HepG2 (cell line): ENCODE data around the gene HS3ST3B1. TPM values are rescaled to one million over a fixed set of nuclear protein-coding genes. Genes with fewer than 3 reads are reported as not detected.

Source experiments
- ATAC-seq: fragments of 200-7000 bp; cut with Tn5 transposase; 3 replicates; pipeline ENCODE4 v1.9.1; 2020; ENCODE audit warnings: mild to moderate bottlenecking, moderate library complexity
- BruUV-seq: library from RNA; stranded (reverse); fragments of 400-500 nt; replicated peaks from 2 replicates; lab custom pipeline; 2021; lab: Mats Ljungman, UMichigan
- CTCF ChIA-PET: fragments of 300-600 bp; formaldehyde crosslinking; extraction: SDS; loops from one replicate; lab custom pipeline; 2021; ENCODE audit warnings: low total read pairs, inconsistent platforms, low intra/inter-chr PET ratio; lab: Yijun Ruan, JAX
- POLR2A ChIA-PET: fragments of 350-600 bp; sonication (Branson Sonifier 250); formaldehyde crosslinking; loops from one replicate; lab custom pipeline; 2020; ENCODE audit warnings: antibody characterized with exemption, inconsistent platforms; lab: Yijun Ruan, JAX
- DNase-seq: peaks from one replicate; pipeline ENCODE4 v3.0.0-alpha.2; 2015; ENCODE audit warnings: low spot score
- FAIRE-seq: peaks from 3 replicates; lab custom pipeline; 2011; peaks lifted over from hg19 to GRCh38; lab: Jason Lieb, UNC
- H2AFZ ChIP-seq: one replicate; pipeline ENCODE4 v1.6.1; 2011; ENCODE audit warnings: low read length, inconsistent platforms
- H3K27ac ChIP-seq: fragments of 300-600 bp; 3 replicates; pipeline ENCODE4 v1.8.0; 2011; ENCODE audit warnings: mixed run types, mild to moderate bottlenecking, mixed read lengths, low read length, inconsistent platforms; ENCODE audit not compliant: insufficient read depth; ENCODE audit errors: extremely low read length
- H3K27me3 ChIP-seq, 2 experiments: fragments of 200-600 bp in 1 of 2; 2 replicates in 1 of 2; 3 replicates in 1 of 2; pipeline versions ENCODE4 v1.6.0 to v1.8.0; 2011; ENCODE audit warnings: low read length in 2 of 2, mild to moderate bottlenecking in 2 of 2, moderate library complexity in 2 of 2, inconsistent platforms in 1 of 2; ENCODE audit not compliant: insufficient read depth in 2 of 2, control insufficient read depth in 1 of 2
- H3K36me3 ChIP-seq, 2 experiments: fragments of 200-600 bp in 1 of 2; replicated peaks in 1 of 2; 2 replicates in 1 of 2; 3 replicates in 1 of 2; pipeline versions ENCODE4 v1.5.1 to v1.8.0; 2011; ENCODE audit warnings: low read length in 2 of 2, inconsistent platforms in 1 of 2; ENCODE audit not compliant: insufficient read depth in 2 of 2, control insufficient read depth in 1 of 2
- H3K4me1 ChIP-seq: 2 replicates; pipeline ENCODE4 v1.5.1; 2012; ENCODE audit warnings: low read length, inconsistent platforms; ENCODE audit not compliant: insufficient read depth
- H3K4me2 ChIP-seq: 2 replicates; pipeline ENCODE4 v1.6.0; 2011; ENCODE audit warnings: low read depth, low read length, inconsistent platforms
- H3K4me3 ChIP-seq, 3 experiments: fragments of 200-600 bp in 1 of 3; sonication (generic), shearing (Covaris generic) in 1 of 3; replicated peaks in 1 of 3; 2 replicates each; pipeline ENCODE4 v1.5.1; 2011 to 2016; ENCODE audit warnings: low read length in 3 of 3, inconsistent platforms in 2 of 3, low read depth in 2 of 3, mild to moderate bottlenecking in 2 of 3, control low read depth in 1 of 3, mixed read lengths in 1 of 3; ENCODE audit not compliant: insufficient read depth in 1 of 3
- H3K79me2 ChIP-seq: one replicate; pipeline ENCODE4 v1.6.1; 2011; ENCODE audit warnings: low read length, inconsistent platforms; ENCODE audit not compliant: insufficient read depth
- H3K9ac ChIP-seq: 2 replicates; pipeline ENCODE4 v1.6.0; 2011; ENCODE audit warnings: mild to moderate bottlenecking, low read depth, low read length, inconsistent platforms; ENCODE audit not compliant: insufficient read depth
- H3K9me3 ChIP-seq: 2 replicates; pipeline ENCODE4 v1.5.1; 2012; ENCODE audit warnings: mild to moderate bottlenecking, low read length
- H4K20me1 ChIP-seq: 2 replicates; pipeline ENCODE4 v1.6.0; 2011; ENCODE audit warnings: inconsistent platforms, mild to moderate bottlenecking, low read length, moderate library complexity; ENCODE audit not compliant: insufficient read depth
- ARNTL ChIP-seq: sonication (generic); formaldehyde crosslinking; IDR thresholded peaks from 2 replicates; pipeline ENCODE4 v1.4.0; 2020; ENCODE audit warnings: mild to moderate bottlenecking, missing genetic modification reagents
- ASH2L ChIP-seq: fragments of 300-600, 200-600 bp; sonication (generic); IDR thresholded peaks from 2 replicates; pipeline ENCODE4 v1.7.0; 2017; ENCODE audit warnings: low read depth, mild to moderate bottlenecking, moderate library complexity, mixed read lengths, low read length; ENCODE audit not compliant: insufficient read length
- CEBPG ChIP-seq: IDR thresholded peaks from 2 replicates; pipeline ENCODE4 v1.6.1; 2016
- HNRNPLL ChIP-seq: fragments of 200-400 bp; formaldehyde crosslinking; IDR thresholded peaks from 2 replicates; pipeline ENCODE4 v1.6.1; 2017; ENCODE audit warnings: mild to moderate bottlenecking, low read depth, low read length; ENCODE audit not compliant: poor library complexity, severe bottlenecking
- HOXA5 ChIP-seq: sonication (generic); formaldehyde crosslinking; IDR thresholded peaks from 2 replicates; pipeline ENCODE4 v1.4.0; 2020; ENCODE audit warnings: missing genetic modification reagents
- HOXA9 ChIP-seq: sonication (generic); formaldehyde crosslinking; IDR thresholded peaks from 2 replicates; pipeline ENCODE4 v1.8.1; 2022; ENCODE audit warnings: missing genetic modification reagents, mild to moderate bottlenecking, moderate library complexity, borderline replicate concordance
- RFXANK ChIP-seq: IDR thresholded peaks from 2 replicates; pipeline ENCODE4 v1.6.1; 2016
- SMAD1 ChIP-seq: sonication (generic); formaldehyde crosslinking; IDR thresholded peaks from 2 replicates; pipeline ENCODE4 v1.4.0; 2020; ENCODE audit warnings: missing genetic modification reagents, low read depth, mild to moderate bottlenecking, borderline replicate concordance
- SOX6 ChIP-seq, 2 experiments: fragments of 450-650 bp in 1 of 2; sonication (generic) in 1 of 2; formaldehyde crosslinking in 1 of 2; IDR thresholded peaks; 2 replicates each; pipeline versions ENCODE4 v1.4.0 to v1.6.1; 2017 to 2020; ENCODE audit warnings: antibody characterized with exemption in 1 of 2, mild to moderate bottlenecking in 1 of 2, missing genetic modification reagents in 1 of 2
- SRY ChIP-seq: sonication (generic); formaldehyde crosslinking; IDR thresholded peaks from 2 replicates; pipeline ENCODE4 v1.8.0; 2022; ENCODE audit warnings: mild to moderate bottlenecking, missing genetic modification reagents
- TAF1 ChIP-seq: sonication (generic); formaldehyde crosslinking; IDR thresholded peaks from 2 replicates; pipeline ENCODE4 v1.4.0; 2020; ENCODE audit warnings: missing genetic modification reagents
- TBP ChIP-seq: sonication (generic); formaldehyde crosslinking; IDR thresholded peaks from 2 replicates; pipeline ENCODE4 v1.5.0; 2020; ENCODE audit warnings: missing genetic modification reagents
- ZMAT3 ChIP-seq: sonication (generic); formaldehyde crosslinking; conservative IDR thresholded peaks from 2 replicates; pipeline ENCODE4 v1.7.0; 2021; ENCODE audit warnings: missing genetic modification reagents
- ZNF274 ChIP-seq: sonication (generic); formaldehyde crosslinking; IDR thresholded peaks from 2 replicates; pipeline ENCODE4 v1.5.1; 2020; ENCODE audit warnings: mild to moderate bottlenecking, missing genetic modification reagents
- ZNF788 ChIP-seq: sonication (generic); formaldehyde crosslinking; IDR thresholded peaks from 2 replicates; pipeline ENCODE4 v1.5.0; 2020; ENCODE audit warnings: mild to moderate bottlenecking, missing genetic modification reagents, borderline replicate concordance
- WGBS: methylation state at CpG from one replicate; pipeline ENCODE4 v1.1.6; 2017; ENCODE audit warnings: low lambda C conversion rate; 5-methylcytosine and 5-hydroxymethylcytosine counted together
- in situ Hi-C: cut with HindIII; loops from 2 replicates; pipeline ENCODE4 v1.10.0; 2017; ENCODE audit warnings: low pct_unique_long_range_greater_than_20kb; ENCODE audit not compliant: extremely low pct_ligation_motif_present
- intact Hi-C: fragments of 100-400 bp; cut with micrococcal nuclease; formaldehyde crosslinking; loops from one replicate; pipeline ENCODE4 v1.10.0; 2022; ENCODE audit not compliant: unreplicated experiment
- polyA plus RNA-seq, 8 experiments: library from polyadenylated mRNA; depleted of rRNA in 3 of 8; stranded (reverse) in 7 of 8; unstranded in 1 of 8; fragments of >200 nt; fragmentation: Illumina TruSeq in 4 of 8; extraction: Trizol in 4 of 8; gene quantifications; 2 replicates each; pipeline versions ENCODE4 v1.2.1 to v1.2.3, GENCODE V29; 2011 to 2016; ENCODE audit warnings: low read depth in 4 of 8, missing spikeins in 1 of 8, mixed read lengths in 1 of 8; ENCODE audit not compliant: insufficient read depth in 1 of 8
- total RNA-seq, 5 experiments: library from RNA; depleted of rRNA; stranded (reverse); fragments of >200 nt; fragmentation: Illumina TruSeq; extraction: Trizol; gene quantifications; 2 replicates each; pipeline ENCODE4 v1.2.3, GENCODE V29; 2016; ENCODE audit warnings: low read depth in 1 of 5
- TF ChIP-seq, protein P1 (sequence below): sonication (generic); formaldehyde crosslinking; IDR thresholded peaks from 2 replicates; pipeline ENCODE4 v1.4.0; 2020; ENCODE audit warnings: missing genetic modification reagents
- TF ChIP-seq, protein P2 (sequence below): sonication (generic); formaldehyde crosslinking; IDR thresholded peaks from 2 replicates; pipeline ENCODE4 v1.8.1; 2022; ENCODE audit warnings: mild to moderate bottlenecking, missing genetic modification reagents
- TF ChIP-seq, protein P3 (sequence below): sonication (generic); formaldehyde crosslinking; IDR thresholded peaks from 2 replicates; pipeline ENCODE4 v1.5.0; 2020; ENCODE audit warnings: mild to moderate bottlenecking, missing genetic modification reagents

HS3ST3B1 gene
- total and polyA plus RNA-seq, 2 of the 13 experiments (the other 11 are each of a cell fraction or from before 2014, with no cell fraction given) = 15.7 to 39.5 TPM

DNA sequence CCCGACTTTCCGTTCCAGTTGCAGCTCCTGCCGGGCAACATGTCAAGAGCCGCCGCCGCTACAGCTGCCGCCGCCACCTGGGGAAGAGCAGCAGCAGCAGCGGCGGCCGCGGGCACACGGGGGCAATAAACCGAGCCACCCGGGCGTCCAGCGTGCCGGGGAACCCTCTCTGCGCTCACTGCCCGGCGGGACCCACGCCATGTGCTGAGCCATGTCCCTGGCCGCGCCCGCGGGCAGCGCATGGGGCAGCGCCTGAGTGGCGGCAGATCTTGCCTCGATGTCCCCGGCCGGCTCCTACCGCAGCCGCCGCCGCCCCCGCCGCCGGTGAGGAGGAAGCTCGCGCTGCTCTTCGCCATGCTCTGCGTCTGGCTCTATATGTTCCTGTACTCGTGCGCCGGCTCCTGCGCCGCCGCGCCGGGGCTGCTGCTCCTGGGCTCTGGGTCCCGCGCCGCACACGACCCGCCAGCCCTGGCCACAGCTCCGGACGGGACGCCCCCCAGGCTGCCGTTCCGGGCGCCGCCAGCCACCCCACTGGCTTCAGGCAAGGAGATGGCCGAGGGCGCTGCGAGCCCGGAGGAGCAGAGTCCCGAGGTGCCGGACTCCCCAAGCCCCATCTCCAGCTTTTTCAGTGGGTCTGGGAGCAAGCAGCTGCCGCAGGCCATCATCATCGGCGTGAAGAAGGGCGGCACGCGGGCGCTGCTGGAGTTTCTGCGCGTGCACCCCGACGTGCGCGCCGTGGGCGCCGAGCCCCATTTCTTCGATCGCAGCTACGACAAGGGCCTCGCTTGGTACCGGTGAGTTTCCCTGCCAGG, 604 bp downstream of the HS3ST3B1 start (continued):
- TF ChIP-seq, protein P1, sequence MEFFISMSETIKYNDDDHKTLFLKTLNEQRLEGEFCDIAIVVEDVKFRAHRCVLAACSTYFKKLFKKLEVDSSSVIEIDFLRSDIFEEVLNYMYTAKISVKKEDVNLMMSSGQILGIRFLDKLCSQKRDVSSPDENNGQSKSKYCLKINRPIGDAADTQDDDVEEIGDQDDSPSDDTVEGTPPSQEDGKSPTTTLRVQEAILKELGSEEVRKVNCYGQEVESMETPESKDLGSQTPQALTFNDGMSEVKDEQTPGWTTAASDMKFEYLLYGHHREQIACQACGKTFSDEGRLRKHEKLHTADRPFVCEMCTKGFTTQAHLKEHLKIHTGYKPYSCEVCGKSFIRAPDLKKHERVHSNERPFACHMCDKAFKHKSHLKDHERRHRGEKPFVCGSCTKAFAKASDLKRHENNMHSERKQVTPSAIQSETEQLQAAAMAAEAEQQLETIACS (CRISPR knock-in tag) = peak; percentile 48; the same call in 1 of the 2 replicates
- TF ChIP-seq ZNF788 (CRISPR knock-in tag) (no peak), SRY (no peak; the same call in 1 of the 2 replicates), RFXANK (CRISPR knock-in tag) (0 out of 2 replicates have a peak, but pooled peaks have one; percentile 11), TAF1 (CRISPR knock-in tag) (peak; percentile 59)
- TF ChIP-seq, protein P2, sequence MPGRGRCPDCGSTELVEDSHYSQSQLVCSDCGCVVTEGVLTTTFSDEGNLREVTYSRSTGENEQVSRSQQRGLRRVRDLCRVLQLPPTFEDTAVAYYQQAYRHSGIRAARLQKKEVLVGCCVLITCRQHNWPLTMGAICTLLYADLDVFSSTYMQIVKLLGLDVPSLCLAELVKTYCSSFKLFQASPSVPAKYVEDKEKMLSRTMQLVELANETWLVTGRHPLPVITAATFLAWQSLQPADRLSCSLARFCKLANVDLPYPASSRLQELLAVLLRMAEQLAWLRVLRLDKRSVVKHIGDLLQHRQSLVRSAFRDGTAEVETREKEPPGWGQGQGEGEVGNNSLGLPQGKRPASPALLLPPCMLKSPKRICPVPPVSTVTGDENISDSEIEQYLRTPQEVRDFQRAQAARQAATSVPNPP (CRISPR knock-in tag) = peak; percentile 11; the same call in 1 of the 2 replicates

DNA sequence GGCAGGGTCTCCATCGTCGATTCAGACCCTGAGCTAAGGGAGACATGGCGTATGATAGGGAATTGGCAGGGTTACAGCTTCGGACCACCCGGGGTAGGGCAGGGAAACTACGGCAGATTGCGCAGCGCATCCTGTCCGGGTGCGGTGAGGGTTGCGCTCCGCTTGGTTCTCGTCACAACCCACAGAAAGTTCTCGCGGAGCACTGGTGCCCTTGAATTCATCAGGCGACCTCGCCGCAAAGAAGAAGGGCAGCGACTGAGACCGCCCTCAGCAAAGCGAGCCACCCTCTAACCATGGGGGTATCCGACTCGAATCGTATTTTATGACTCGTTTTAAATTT, 1.2 kb downstream of the HS3ST3B1 start:
- peaks cover 22% of the 10 kb centered on the region for H4K20me1 ChIP-seq
- in situ Hi-C loops (no loop called here), intact Hi-C loops (loop anchor here (1.0 to 10.0 kb wide), 2 partner anchors 483 to 705 kb away; no protein-coding TSS in a partner anchor)
- ATAC-seq (no peak), DNase-seq (no peak), FAIRE-seq (no peak)
- peaks cover 30% of the 10 kb centered on the region for H3K4me1 ChIP-seq
- H3K4me3 ChIP-seq = peak overlapping the region; percentile 92 to 99 (median 99)
- no peak overlapping the region for H2AFZ ChIP-seq
- peak overlapping the region; percentile 63 for H3K4me2 ChIP-seq
- ChIA-PET CTCF (interaction anchor here (1.2 to 1.5 kb wide), 2 partner anchors 33 to 34 kb away, joined by 4 to 5 read pairs; no protein-coding TSS in a partner anchor), POLR2A (interaction anchor here (0.6 to 14.0 kb wide), 5 partner anchors 19 to 121 kb away, joined by 3 to 288 read pairs (median 3); no protein-coding TSS in a partner anchor)
- H3K9ac ChIP-seq = peak overlapping the region; percentile 90
- no peaks in the 10 kb centered on the region for H3K9me3 ChIP-seq
- peak overlapping the region; percentile 93 for H3K27ac ChIP-seq
- H3K79me2 ChIP-seq = peaks cover 76% of the 10 kb centered on the region
- BruUV-seq = no TSS peak
- 0 out of 5 replicates have a peak, but pooled peaks cover 0 to 3% of the 10 kb centered on the region in 2 experiments for H3K36me3 ChIP-seq
- 0% methylated on average over 4 of the region's 25 CpGs for WGBS
- no peaks in the 10 kb centered on the region; a peak in 1 of 5 replicates for H3K27me3 ChIP-seq
- TF ChIP-seq HOXA9 (CRISPR knock-in tag) (no peak), HNRNPLL (peak; percentile 76), ASH2L (no peak), HOXA5 (CRISPR knock-in tag) (no peak), ZMAT3 (0 out of 2 replicates have a peak, but pooled peaks have one; percentile 12), TBP (no peak), ZNF274 (CRISPR knock-in tag) (peak; percentile 3; the same call in 1 of the 2 replicates), SMAD1 (CRISPR knock-in tag) (no peak), SOX6 (IDR thresholded peaks at IDR 0.05) (no peak), SOX6 (CRISPR knock-in tag; IDR thresholded peaks at IDR 0.05) (peak; percentile 3; the same call in 1 of the 2 replicates), CEBPG (CRISPR knock-in tag) (no peak), ARNTL (no peak)
- TF ChIP-seq, protein P3, sequence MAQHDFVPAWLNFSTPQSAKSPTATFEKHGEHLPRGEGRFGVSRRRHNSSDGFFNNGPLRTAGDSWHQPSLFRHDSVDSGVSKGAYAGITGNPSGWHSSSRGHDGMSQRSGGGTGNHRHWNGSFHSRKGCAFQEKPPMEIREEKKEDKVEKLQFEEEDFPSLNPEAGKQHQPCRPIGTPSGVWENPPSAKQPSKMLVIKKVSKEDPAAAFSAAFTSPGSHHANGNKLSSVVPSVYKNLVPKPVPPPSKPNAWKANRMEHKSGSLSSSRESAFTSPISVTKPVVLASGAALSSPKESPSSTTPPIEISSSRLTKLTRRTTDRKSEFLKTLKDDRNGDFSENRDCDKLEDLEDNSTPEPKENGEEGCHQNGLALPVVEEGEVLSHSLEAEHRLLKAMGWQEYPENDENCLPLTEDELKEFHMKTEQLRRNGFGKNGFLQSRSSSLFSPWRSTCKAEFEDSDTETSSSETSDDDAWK (CRISPR knock-in tag) = no peak
